Measurements from ENCODE around the gene GPR137. TPM values are rescaled to one million over a fixed set of nuclear protein-coding genes. Genes with fewer than 3 reads are reported as not detected.

The GPR137 gene
- total and polyA plus RNA-seq, 4 donors: 7.1 to 100 (median 56.2) TPM

DNA sequence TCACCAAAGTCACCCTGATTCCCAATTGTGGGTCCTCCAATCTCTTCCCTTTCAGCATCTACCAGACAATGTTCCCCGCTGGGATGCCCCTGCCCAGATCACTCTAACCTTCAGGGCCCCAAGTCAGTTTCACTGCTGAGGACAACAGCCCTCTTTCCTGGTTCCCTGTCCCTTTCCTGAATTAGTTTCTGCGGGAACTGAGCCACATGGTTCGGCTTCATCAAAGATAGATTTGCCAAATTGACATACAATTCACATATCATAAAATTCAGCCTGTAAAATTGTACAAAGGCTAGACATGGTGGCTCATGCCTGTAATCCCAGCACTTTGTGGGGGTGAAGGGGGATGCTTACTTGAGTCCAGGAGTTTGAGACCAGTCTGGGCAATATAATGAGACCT, 42.3 kb downstream of the GPR137 start:
- Histone ChIP-seq H3K27me3 (ENCODE audit: control insufficient read depth, insufficient read depth, low read length) (no peaks in the 10 kb centered on the region), H3K27ac (ENCODE audit: low read depth, low read length) (no peak overlapping the region), H3K9me3 (ENCODE audit: control insufficient read depth, insufficient read depth, low read length) (no peaks in the 10 kb centered on the region), H3K36me3 (ENCODE audit: control insufficient read depth, insufficient read depth, low read length) (peaks cover 16% of the 10 kb centered on the region), H3K4me1 (ENCODE audit: control insufficient read depth, insufficient read depth, low read length) (peaks cover 7% of the 10 kb centered on the region), H3K4me3 (ENCODE audit: low read depth, low read length) (no peak overlapping the region)
- WGBS (ENCODE audit: insufficient coverage): 84% methylated on average over 3 of the region's 3 CpGs
- no peak for DNase-seq (ENCODE audit: low read depth in 4 of 6, low spot score in 6 of 6)

DNA sequence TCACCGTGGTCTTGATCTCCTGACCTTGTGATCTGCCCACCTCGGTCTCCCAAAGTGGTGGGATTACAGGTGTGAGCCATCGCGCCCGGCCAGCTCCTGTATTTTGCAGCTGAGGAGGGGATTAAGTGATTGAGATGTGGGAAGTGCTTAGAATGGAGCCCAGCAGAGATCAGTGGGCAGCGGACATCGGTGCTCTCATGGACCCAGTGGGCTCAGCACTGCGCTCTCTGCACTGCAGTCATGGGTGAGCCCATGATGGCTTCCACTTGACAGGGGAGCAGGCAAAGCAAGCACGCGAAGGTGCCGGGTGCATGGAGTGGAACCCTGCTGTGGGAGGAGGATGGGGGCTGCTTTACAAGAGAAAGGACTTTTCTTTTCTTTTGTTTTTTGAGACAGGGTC, 45.2 kb downstream of the GPR137 start:
- H3K4me3 ChIP-seq (ENCODE audit: low read depth, low read length): no peak overlapping the region
- 69% methylated on average over 10 of the region's 11 CpGs for WGBS (ENCODE audit: insufficient coverage)
- no peak for DNase-seq (ENCODE audit: low read depth in 4 of 6, low spot score in 6 of 6)
- peaks cover 7% of the 10 kb centered on the region for H3K4me1 ChIP-seq (ENCODE audit: control insufficient read depth, insufficient read depth, low read length)
- H3K36me3 ChIP-seq (ENCODE audit: control insufficient read depth, insufficient read depth, low read length): peaks cover 3% of the 10 kb centered on the region
- no peaks in the 10 kb centered on the region for H3K9me3 ChIP-seq (ENCODE audit: control insufficient read depth, insufficient read depth, low read length)
- H3K27me3 ChIP-seq (ENCODE audit: control insufficient read depth, insufficient read depth, low read length): no peaks in the 10 kb centered on the region
- H3K27ac ChIP-seq (ENCODE audit: low read depth, low read length): no peak overlapping the region

DNA sequence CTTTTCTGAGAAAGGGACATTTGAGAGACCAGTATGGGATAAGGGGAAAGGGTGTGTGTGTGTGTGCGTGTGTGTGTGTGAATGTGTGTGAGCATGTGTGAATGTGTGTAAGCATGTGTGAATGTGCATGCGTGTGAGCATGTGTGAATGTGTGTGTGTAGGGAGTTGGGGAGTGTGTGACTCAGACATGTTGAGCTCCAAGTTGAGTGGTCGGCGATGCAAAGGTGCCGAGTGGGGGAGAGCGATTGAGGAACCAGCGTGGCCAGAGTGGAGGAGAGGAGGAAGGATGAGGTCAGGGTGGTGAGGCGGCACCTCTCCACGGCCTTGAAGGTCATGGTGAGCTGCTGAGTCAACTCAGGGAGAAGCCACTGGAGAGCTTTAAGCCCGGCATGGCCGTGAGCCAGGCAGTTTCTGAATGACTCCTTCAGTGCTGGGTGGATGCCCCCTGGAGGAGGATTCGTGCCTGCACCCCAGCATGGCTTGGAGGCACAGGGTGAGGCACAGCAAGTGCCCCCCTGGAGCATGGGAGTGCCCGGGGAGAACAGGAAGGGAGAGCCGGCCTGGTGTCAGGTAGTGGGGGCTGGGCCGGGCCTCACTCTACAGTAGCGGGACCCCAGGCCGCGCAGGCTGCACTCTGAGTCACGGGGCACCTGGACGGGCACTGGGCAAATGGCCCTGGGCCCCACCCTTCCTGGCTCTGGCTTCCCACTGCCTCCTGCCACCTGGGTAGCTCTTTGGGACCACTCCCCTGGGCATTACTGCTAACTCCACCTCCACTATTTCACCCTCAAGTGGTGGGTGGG, 46.1 kb downstream of the GPR137 start:
- H3K4me1 ChIP-seq (ENCODE audit: control insufficient read depth, insufficient read depth, low read length): peaks cover 7% of the 10 kb centered on the region
- no peak overlapping the region for H3K27ac ChIP-seq (ENCODE audit: low read depth, low read length)
- 55% methylated on average over 20 of the region's 20 CpGs for WGBS (ENCODE audit: insufficient coverage)
- peak in 2 of 6 donors; percentile 18 to 52 for DNase-seq (ENCODE audit: low read depth in 4 of 6, low spot score in 6 of 6)
- no peaks in the 10 kb centered on the region for H3K27me3 ChIP-seq (ENCODE audit: control insufficient read depth, insufficient read depth, low read length)
- H3K4me3 ChIP-seq (ENCODE audit: low read depth, low read length): no peak overlapping the region
- H3K9me3 ChIP-seq (ENCODE audit: control insufficient read depth, insufficient read depth, low read length): no peaks in the 10 kb centered on the region
- peaks cover 3% of the 10 kb centered on the region for H3K36me3 ChIP-seq (ENCODE audit: control insufficient read depth, insufficient read depth, low read length)

DNA sequence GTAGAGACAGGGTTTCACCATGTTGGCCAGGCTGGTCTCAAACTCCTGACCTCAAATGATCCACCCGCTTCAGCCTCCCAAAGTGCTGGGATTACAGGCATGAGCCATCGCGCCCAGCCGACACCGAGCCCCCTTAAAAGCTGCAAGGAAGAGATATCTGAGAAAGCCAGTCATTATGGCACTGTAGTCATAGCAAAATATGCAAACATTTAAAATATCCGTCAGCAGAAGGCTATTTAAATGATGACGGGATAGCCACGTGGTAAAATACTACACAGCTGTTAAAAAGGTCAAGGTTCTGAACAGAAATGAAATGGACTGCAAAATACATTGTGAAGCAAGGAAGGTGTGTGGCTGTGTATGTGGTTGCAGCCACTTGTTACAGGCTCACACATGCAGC, 47.9 kb downstream of the GPR137 start:
- Histone ChIP-seq H3K27me3 (ENCODE audit: control insufficient read depth, insufficient read depth, low read length) (no peaks in the 10 kb centered on the region), H3K4me1 (ENCODE audit: control insufficient read depth, insufficient read depth, low read length) (peaks cover 7% of the 10 kb centered on the region), H3K36me3 (ENCODE audit: control insufficient read depth, insufficient read depth, low read length) (peaks cover 3% of the 10 kb centered on the region), H3K4me3 (ENCODE audit: low read depth, low read length) (no peak overlapping the region), H3K9me3 (ENCODE audit: control insufficient read depth, insufficient read depth, low read length) (no peaks in the 10 kb centered on the region), H3K27ac (ENCODE audit: low read depth, low read length) (no peak overlapping the region)
- no peak for DNase-seq (ENCODE audit: low read depth in 4 of 6, low spot score in 6 of 6)
- 80% methylated on average over 2 of the region's 8 CpGs for WGBS (ENCODE audit: insufficient coverage)

DNA sequence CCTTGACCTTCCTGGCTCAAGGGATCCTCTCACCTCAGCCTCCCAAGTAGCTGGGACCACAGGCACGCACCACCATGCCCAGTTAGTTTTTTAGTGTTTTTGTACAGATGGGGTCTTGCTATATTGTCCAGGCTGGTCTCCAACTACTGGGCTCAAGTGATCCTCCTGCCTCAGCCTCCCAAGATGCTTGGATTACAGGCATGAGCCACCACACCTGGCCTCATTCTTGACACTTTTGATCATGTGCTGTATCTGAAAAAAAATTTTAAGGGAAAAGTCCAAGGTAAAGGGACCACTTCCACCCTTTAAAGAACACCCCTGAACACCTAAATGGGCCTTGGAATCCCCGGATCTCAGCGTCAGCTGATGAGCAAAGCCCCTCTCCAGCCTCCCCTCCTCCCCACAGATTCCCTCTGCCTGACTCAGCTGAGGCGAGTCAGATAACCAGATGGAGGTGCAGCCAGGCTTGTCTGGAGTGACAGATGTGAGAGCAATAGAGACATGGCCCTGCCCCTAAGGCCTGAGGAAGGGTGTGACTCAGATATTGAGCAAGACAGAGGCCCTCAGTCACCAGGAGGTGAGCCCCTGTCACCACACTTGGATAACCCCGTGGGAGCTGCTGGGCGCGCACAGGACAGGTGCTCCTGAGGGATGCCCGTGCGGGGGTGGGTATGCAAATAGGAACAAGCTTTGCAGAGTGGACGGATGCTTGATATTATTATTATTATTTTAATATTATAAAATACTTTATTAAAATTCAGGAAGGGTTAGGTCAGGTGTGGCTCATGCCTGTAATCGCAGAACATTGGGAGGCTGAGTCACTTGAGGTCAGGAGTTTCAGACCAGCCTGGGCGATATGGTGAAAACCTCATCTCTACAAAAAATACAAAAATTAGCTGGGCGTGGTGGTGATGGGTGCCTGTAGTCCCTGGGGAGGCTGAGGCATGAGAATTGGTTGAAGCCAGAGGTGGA, 49.4 kb downstream of the GPR137 start:
- no peaks in the 10 kb centered on the region for H3K9me3 ChIP-seq (ENCODE audit: control insufficient read depth, insufficient read depth, low read length)
- no peak overlapping the region for H3K4me3 ChIP-seq (ENCODE audit: low read depth, low read length)
- peaks cover 7% of the 10 kb centered on the region for H3K4me1 ChIP-seq (ENCODE audit: control insufficient read depth, insufficient read depth, low read length)
- no peaks in the 10 kb centered on the region for H3K27me3 ChIP-seq (ENCODE audit: control insufficient read depth, insufficient read depth, low read length)
- 58% methylated on average over 3 of the region's 13 CpGs for WGBS (ENCODE audit: insufficient coverage)
- no peak overlapping the region for H3K27ac ChIP-seq (ENCODE audit: low read depth, low read length)
- DNase-seq (ENCODE audit: low read depth in 4 of 6, low spot score in 6 of 6): peak in 1 of 6 donors; percentile 63
- peaks cover 3% of the 10 kb centered on the region for H3K36me3 ChIP-seq (ENCODE audit: control insufficient read depth, insufficient read depth, low read length)

DNA sequence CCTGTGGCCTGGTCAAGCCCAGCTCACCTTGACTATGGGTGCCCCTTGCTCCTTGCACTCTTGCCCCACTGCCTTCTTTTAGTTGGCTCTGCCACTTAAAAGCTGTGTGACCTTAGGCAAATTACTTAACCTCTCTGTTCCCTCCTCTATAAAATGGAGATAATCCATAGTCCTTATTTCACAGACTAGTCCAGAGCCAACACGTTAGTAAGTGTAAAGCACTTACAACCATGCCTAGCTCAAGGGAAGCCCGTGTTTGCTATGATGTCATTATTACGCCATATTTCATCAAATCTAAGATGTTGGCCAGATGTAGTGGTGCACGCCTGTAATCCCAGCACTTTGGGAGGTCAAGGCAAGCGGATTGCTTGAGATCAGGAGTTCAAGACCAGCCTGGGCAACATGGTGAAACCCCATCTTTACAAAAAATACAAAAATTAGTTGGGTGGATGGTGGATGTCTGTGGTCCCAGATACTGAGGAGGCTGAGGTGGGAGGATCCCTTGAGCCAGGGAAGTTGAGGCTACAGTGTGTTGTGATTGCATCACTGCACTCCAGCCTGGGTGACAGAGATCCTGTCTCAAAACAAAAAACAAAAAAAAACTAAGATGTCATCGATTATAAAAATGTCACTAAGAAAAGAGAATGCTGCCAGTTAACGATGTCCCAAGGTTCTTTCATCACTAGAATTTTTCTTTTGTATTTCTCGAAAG, 52.0 kb downstream of the GPR137 start:
- no peaks in the 10 kb centered on the region for H3K9me3 ChIP-seq (ENCODE audit: control insufficient read depth, insufficient read depth, low read length)
- H3K36me3 ChIP-seq (ENCODE audit: control insufficient read depth, insufficient read depth, low read length): peaks cover 4% of the 10 kb centered on the region
- no peak overlapping the region for H3K4me3 ChIP-seq (ENCODE audit: low read depth, low read length)
- H3K4me1 ChIP-seq (ENCODE audit: control insufficient read depth, insufficient read depth, low read length): peaks cover 22% of the 10 kb centered on the region
- WGBS (ENCODE audit: insufficient coverage): 92% methylated on average over 2 of the region's 8 CpGs
- DNase-seq (ENCODE audit: low read depth in 4 of 6, low spot score in 6 of 6): no peak
- no peak overlapping the region for H3K27ac ChIP-seq (ENCODE audit: low read depth, low read length)
- peaks cover 16% of the 10 kb centered on the region for H3K27me3 ChIP-seq (ENCODE audit: control insufficient read depth, insufficient read depth, low read length)

DNA sequence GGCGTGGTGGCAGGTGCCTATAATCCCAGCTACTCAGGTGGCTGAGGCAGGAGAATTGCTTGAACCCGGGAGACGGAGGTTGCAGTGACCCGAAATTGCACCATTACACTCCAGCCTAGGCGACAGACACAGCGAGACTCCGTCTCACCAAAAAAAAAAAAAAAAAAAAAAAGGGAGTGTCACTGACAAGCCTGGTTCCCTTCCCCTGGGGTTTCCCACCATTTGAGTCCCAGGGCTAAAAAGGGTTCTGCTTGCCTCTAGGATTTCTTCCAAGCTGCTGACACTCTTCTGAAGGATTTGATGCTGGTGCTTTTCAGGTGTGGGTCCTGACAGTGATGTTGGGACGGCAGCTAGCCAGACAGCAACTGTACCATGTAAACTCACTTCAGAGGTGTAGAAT, 53.1 kb downstream of the GPR137 start:
- 82% methylated on average over 1 of the region's 8 CpGs for WGBS (ENCODE audit: insufficient coverage)
- H3K4me3 ChIP-seq (ENCODE audit: low read depth, low read length): no peak overlapping the region
- H3K36me3 ChIP-seq (ENCODE audit: control insufficient read depth, insufficient read depth, low read length): peaks cover 4% of the 10 kb centered on the region
- peaks cover 21% of the 10 kb centered on the region for H3K27me3 ChIP-seq (ENCODE audit: control insufficient read depth, insufficient read depth, low read length)
- H3K4me1 ChIP-seq (ENCODE audit: control insufficient read depth, insufficient read depth, low read length): peaks cover 30% of the 10 kb centered on the region
- no peak overlapping the region for H3K27ac ChIP-seq (ENCODE audit: low read depth, low read length)
- no peaks in the 10 kb centered on the region for H3K9me3 ChIP-seq (ENCODE audit: control insufficient read depth, insufficient read depth, low read length)
- DNase-seq (ENCODE audit: low read depth in 4 of 6, low spot score in 6 of 6): no peak
